Measurements from ENCODE around the gene RPS6KA2.

The RPS6KA2 gene

DNA sequence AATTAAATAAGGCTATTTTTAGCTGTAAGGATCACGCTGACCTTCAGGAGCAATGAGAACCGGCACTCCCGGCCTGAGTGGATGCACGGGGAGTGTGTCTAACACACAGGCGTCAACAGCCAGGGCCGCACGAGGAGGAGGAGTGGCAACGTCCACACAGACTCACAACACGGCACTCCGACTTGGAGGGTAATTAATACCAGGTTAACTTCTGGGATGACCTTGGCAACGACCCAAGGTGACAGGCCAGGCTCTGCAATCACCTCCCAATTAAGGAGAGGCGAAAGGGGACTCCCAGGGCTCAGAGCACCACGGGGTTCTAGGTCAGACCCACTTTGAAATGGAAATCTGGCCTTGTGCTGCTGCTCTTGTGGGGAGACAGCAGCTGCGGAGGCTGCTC lies 124.6 kb downstream of the RPS6KA2 start:
- no peak for TF ChIP-seq CTCF (IDR thresholded peaks at IDR 0.05)

DNA sequence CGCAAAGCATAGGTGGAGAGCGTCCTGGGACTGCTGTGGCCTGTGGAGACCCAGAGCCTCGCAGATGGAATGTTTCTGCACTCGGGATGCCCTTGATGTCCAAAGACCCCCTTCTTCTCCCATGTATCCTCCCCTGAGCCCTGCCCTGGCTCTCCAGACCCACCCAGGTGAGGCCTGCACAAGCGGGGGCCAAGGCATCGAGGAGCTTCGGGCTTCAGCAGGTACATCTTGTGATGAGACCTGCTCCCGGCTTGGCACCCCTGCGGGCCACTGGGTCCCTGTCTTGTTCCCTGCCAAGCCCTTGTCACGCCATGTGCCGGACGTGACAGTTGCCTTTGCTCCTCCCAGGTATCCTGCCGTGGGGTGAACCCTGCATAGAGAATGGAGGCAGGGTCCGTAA lies 125.8 kb downstream of the RPS6KA2 start:
- TF ChIP-seq CTCF (IDR thresholded peaks at IDR 0.05): no peak

DNA sequence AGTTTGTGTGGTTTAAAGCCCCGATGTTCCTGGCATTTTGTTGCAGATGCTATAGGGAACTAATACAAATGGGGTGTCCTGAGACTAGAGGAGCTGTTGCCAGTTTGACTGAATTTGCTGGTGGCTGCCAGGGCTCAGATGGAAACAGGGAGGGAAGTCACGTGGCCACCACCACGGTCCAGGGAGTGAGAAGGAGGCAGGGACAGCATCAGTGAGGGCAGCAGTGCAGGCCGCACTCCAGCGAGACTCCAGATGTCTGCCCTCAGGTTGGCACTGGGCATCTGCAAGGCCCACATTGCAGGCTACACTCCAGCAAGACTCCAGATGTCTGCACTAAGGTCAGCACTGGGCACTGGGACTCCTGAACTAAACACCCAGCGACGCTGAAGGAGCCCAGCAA lies 126.8 kb downstream of the RPS6KA2 start:
- TF ChIP-seq CTCF (IDR thresholded peaks at IDR 0.05): no peak

DNA sequence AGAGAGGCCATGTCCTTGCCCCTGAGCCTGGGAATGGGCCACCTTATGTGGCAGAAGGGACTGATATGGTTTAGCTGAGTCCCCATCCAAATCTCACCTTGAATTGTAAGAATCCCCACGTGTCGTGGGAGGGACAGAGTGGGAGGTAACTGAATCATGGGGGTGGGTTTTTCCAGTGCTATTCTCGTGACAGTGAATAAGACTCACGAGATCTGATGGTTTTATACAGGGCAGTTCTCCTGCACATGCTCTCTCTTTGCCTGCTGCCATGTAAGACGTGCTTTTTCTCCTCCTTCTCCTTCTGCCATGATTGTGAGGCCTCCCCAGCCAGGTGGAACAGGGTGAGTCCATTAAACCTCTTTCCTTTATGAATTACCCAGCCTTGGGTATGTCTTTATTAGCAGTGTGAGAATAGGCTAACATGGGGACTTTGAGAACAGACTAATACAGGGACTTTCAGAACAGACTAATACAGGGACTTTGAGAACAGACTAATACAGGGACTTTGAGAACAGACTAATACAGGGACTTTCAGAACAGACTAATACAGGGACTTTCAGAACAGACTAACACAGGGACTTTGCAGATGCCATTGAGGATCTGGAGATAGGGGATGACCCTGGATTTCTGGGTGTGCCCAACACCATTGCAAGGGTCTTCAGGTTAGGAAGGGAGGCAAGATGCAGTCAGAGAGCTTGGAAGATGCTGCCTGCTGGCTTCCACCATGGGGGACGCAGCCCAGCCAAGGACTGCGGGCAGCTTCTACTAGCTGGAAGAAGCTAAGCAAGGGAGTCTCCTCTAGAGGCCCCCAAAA lies 127.5 kb downstream of the RPS6KA2 start:
- TF ChIP-seq CTCF (IDR thresholded peaks at IDR 0.05): no peak

DNA sequence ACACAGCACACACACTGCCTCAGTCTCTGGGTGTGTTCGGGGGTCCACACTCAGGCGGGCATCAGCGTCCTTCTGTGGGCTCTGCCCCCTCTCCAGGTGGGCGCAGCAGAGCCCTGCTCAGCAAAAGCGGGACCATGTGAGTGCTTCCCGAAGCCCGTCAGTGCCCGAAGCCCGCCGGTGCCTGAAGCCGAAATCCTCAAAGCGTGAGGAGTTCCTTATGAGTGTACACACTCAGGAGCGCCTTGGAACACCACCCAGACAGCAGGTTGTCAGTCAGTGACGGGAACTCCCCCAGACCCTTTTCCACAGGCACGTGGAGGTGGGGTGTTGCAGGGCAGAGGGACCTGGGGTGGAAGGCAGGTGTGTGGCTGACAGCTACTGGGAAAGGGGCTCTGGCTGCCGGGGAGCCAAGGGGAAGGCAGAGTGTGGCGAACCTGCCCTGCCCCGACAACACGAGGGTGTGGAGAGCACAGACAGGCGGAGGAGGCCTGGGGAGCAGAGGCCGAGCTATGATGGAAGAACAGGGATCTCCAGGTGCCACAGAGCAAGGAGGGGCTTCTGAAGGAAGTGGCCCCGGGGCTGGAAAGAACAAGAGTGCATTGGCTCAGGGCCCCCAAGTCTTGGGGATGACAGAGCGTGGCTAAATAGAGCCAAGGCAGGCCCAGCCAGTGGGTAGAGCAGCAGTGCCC lies 128.2 kb downstream of the RPS6KA2 start:
- no peak for TF ChIP-seq CTCF (IDR thresholded peaks at IDR 0.05)

GRCh38 chr6:166498228-166498627 lies 128.8 kb downstream of the RPS6KA2 start:
- TF ChIP-seq CTCF (IDR thresholded peaks at IDR 0.05): no peak

DNA sequence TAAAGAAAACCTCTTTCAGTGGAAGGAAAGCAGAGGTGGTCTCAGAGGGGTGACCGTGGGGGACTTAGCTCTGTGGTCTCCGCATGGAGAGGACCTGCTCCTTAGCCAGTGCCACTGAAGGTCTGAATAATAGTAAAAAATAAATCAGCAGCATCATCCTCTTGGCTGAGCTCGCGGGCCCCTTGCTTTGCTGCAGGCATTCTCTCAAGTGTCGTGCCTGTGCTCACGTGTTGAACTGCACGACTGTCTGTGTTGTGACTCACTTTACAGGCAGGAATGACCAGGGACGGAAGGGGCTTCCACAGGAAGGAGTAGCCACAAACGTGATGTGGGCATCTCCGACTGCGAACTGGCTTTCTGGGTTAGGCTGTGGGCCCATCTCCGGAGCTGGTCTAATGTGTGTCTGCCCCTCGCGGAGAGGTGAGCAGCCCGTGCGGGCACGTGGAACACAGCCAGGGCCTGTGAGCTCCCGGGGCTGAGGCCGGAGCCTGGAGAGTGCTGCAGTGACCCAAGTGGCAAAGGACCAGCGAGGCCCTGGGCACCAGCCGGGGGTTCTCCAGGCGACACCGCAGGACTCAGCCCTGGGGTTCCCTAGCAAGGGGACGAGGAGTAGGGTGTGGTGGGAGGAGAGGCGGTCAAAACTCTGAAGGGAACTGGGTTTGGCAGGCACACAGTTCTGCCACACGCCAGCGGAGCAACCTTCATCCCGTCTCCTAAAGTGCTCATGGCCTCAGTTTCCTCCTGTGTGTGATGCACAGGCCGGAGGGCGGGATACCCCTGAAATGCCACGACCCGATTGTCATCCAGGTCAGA lies 129.8 kb downstream of the RPS6KA2 start:
- no peak for TF ChIP-seq CTCF (IDR thresholded peaks at IDR 0.05)

Measured in LNCAP (cell line).